ENCODE measurements around the gene KRT16.
"Not testable (repeated sequence)": the region's sequence is repeated elsewhere in the genome, so short reads cannot be mapped to it uniquely, and the experiment has no call there.

The KRT16 gene

GRCh38 chr17:41619036-41619926, 6.7 kb upstream of the KRT16 start:
- Histone ChIP-seq H3K36me3 (ENCODE audit: control insufficient read depth, insufficient read depth, low read length) (no peaks in the 10 kb centered on the region), H3K9me3 (ENCODE audit: control insufficient read depth, low read length) (no peaks in the 10 kb centered on the region), H3K4me1 (ENCODE audit: control insufficient read depth, insufficient read depth, low read length, poor library complexity, severe bottlenecking) (peaks cover 3% of the 10 kb centered on the region), H3K27ac (ENCODE audit: low read depth, low read length, severe bottlenecking) (no peak overlapping the region), H3K4me3 (ENCODE audit: extremely low read depth, insufficient read depth, low read length, poor library complexity, severe bottlenecking) (no peak overlapping the region)
- 87 to 88% methylated on average over 13 to 14 of the region's 20 CpGs for WGBS, 2 experiments (ENCODE audit: insufficient coverage in 2 of 2)

- no peak overlapping the region for H3K4me3 ChIP-seq (ENCODE audit: extremely low read depth, insufficient read depth, low read length, poor library complexity, severe bottlenecking)
- H3K36me3 ChIP-seq (ENCODE audit: control insufficient read depth, insufficient read depth, low read length): no peaks in the 10 kb centered on the region
- H3K27ac ChIP-seq (ENCODE audit: low read depth, low read length, severe bottlenecking): no peak overlapping the region
- H3K9me3 ChIP-seq (ENCODE audit: control insufficient read depth, low read length): no peaks in the 10 kb centered on the region
- WGBS, 2 experiments (ENCODE audit: insufficient coverage in 2 of 2): 85 to 88% methylated on average over 6 to 9 of the region's 13 CpGs
- H3K4me1 ChIP-seq (ENCODE audit: control insufficient read depth, insufficient read depth, low read length, poor library complexity, severe bottlenecking): peaks cover 3% of the 10 kb centered on the region
Measured at GRCh38 chr17:41618341-41619035, 5.9 kb upstream of the KRT16 start.

GRCh38 chr17:41617698-41618097, 5.1 kb upstream of the KRT16 start:
- no peaks in the 10 kb centered on the region for H3K9me3 ChIP-seq (ENCODE audit: control insufficient read depth, low read length)
- H3K4me1 ChIP-seq (ENCODE audit: control insufficient read depth, insufficient read depth, low read length, poor library complexity, severe bottlenecking): peaks cover 3% of the 10 kb centered on the region
- whole genome bisulfite sequencing, 2 experiments (ENCODE audit: insufficient coverage in 2 of 2): 83 to 85% methylated on average over 7 to 10 of the region's 11 CpGs
- H3K36me3 ChIP-seq (ENCODE audit: control insufficient read depth, insufficient read depth, low read length): no peaks in the 10 kb centered on the region
- H3K27ac ChIP-seq (ENCODE audit: low read depth, low read length, severe bottlenecking): no peak overlapping the region
- H3K4me3 ChIP-seq (ENCODE audit: extremely low read depth, insufficient read depth, low read length, poor library complexity, severe bottlenecking): no peak overlapping the region

- no peaks in the 10 kb centered on the region for H3K36me3 ChIP-seq (ENCODE audit: control insufficient read depth, insufficient read depth, low read length)
- no peaks in the 10 kb centered on the region for H3K4me1 ChIP-seq (ENCODE audit: control insufficient read depth, insufficient read depth, low read length, poor library complexity, severe bottlenecking)
- H3K27ac ChIP-seq (ENCODE audit: low read depth, low read length, severe bottlenecking): no peak overlapping the region
- no CpG with 5 or more reads among the region's 3 CpGs for WGBS, 2 experiments (ENCODE audit: insufficient coverage in 2 of 2)
- no peaks in the 10 kb centered on the region for H3K9me3 ChIP-seq (ENCODE audit: control insufficient read depth, low read length)
- H3K4me3 ChIP-seq (ENCODE audit: extremely low read depth, insufficient read depth, low read length, poor library complexity, severe bottlenecking): no peak overlapping the region
Measured at GRCh38 chr17:41617136-41617535, 4.6 kb upstream of the KRT16 start.

- WGBS, 2 experiments (ENCODE audit: insufficient coverage in 2 of 2): 86 to 100% methylated on average over 1 to 2 of the region's 4 CpGs
Measured at GRCh38 chr17:41616486-41616885, 3.9 kb upstream of the KRT16 start.

GRCh38 chr17:41615454-41615853, 2.9 kb upstream of the KRT16 start:
- Histone ChIP-seq H3K9me3 (ENCODE audit: control insufficient read depth, low read length) (no peaks in the 10 kb centered on the region), H3K27ac (ENCODE audit: low read depth, low read length, severe bottlenecking) (no peak overlapping the region), H3K36me3 (ENCODE audit: control insufficient read depth, insufficient read depth, low read length) (no peaks in the 10 kb centered on the region), H3K4me1 (ENCODE audit: control insufficient read depth, insufficient read depth, low read length, poor library complexity, severe bottlenecking) (no peaks in the 10 kb centered on the region), H3K4me3 (ENCODE audit: extremely low read depth, insufficient read depth, low read length, poor library complexity, severe bottlenecking) (no peak overlapping the region)
- WGBS, 2 experiments (ENCODE audit: insufficient coverage in 2 of 2): 62 to 64% methylated on average over 3 to 4 of the region's 7 CpGs

More at GRCh38 chr17:41616486-41616885, 3.9 kb upstream of the KRT16 start:
- not testable (repeated sequence) for H3K9me3 ChIP-seq (ENCODE audit: control insufficient read depth, low read length); H3K4me3 ChIP-seq (ENCODE audit: extremely low read depth, insufficient read depth, low read length, poor library complexity, severe bottlenecking); H3K4me1 ChIP-seq (ENCODE audit: control insufficient read depth, insufficient read depth, low read length, poor library complexity, severe bottlenecking); H3K36me3 ChIP-seq (ENCODE audit: control insufficient read depth, insufficient read depth, low read length); H3K27ac ChIP-seq (ENCODE audit: low read depth, low read length, severe bottlenecking)

GRCh38 chr17:41614767-41615166, 2.2 kb upstream of the KRT16 start:
- H3K27ac ChIP-seq (ENCODE audit: low read depth, low read length, severe bottlenecking); H3K9me3 ChIP-seq (ENCODE audit: control insufficient read depth, low read length); H3K4me1 ChIP-seq (ENCODE audit: control insufficient read depth, insufficient read depth, low read length, poor library complexity, severe bottlenecking); H3K36me3 ChIP-seq (ENCODE audit: control insufficient read depth, insufficient read depth, low read length); H3K4me3 ChIP-seq (ENCODE audit: extremely low read depth, insufficient read depth, low read length, poor library complexity, severe bottlenecking): not testable (repeated sequence)
- WGBS, 2 experiments (ENCODE audit: insufficient coverage in 2 of 2): 83 to 85% methylated on average over 6 to 7 of the region's 9 CpGs

GRCh38 chr17:41614098-41614497, 1.5 kb upstream of the KRT16 start:
- H3K4me1 ChIP-seq (ENCODE audit: control insufficient read depth, insufficient read depth, low read length, poor library complexity, severe bottlenecking): no peaks in the 10 kb centered on the region
- no peak overlapping the region for H3K27ac ChIP-seq (ENCODE audit: low read depth, low read length, severe bottlenecking)
- H3K36me3 ChIP-seq (ENCODE audit: control insufficient read depth, insufficient read depth, low read length): no peaks in the 10 kb centered on the region
- 84 to 96% methylated on average over 3 to 4 of the region's 5 CpGs for WGBS, 2 experiments (ENCODE audit: insufficient coverage in 2 of 2)
- H3K4me3 ChIP-seq (ENCODE audit: extremely low read depth, insufficient read depth, low read length, poor library complexity, severe bottlenecking): no peak overlapping the region
- H3K9me3 ChIP-seq (ENCODE audit: control insufficient read depth, low read length): no peaks in the 10 kb centered on the region

GRCh38 chr17:41613277-41614082, 913 bp upstream of the KRT16 start:
- Histone ChIP-seq H3K9me3 (ENCODE audit: control insufficient read depth, low read length) (no peaks in the 10 kb centered on the region), H3K27ac (ENCODE audit: low read depth, low read length, severe bottlenecking) (no peak overlapping the region), H3K36me3 (ENCODE audit: control insufficient read depth, insufficient read depth, low read length) (no peaks in the 10 kb centered on the region), H3K4me3 (ENCODE audit: extremely low read depth, insufficient read depth, low read length, poor library complexity, severe bottlenecking) (no peak overlapping the region), H3K4me1 (ENCODE audit: control insufficient read depth, insufficient read depth, low read length, poor library complexity, severe bottlenecking) (no peaks in the 10 kb centered on the region)
- WGBS, 2 experiments (ENCODE audit: insufficient coverage in 2 of 2): 84 to 86% methylated on average over 7 to 11 of the region's 11 CpGs

- Histone ChIP-seq H3K9me3 (ENCODE audit: control insufficient read depth, low read length) (peaks cover 9% of the 10 kb centered on the region), H3K36me3 (ENCODE audit: control insufficient read depth, insufficient read depth, low read length) (no peaks in the 10 kb centered on the region), H3K4me3 (ENCODE audit: extremely low read depth, insufficient read depth, low read length, poor library complexity, severe bottlenecking) (no peak overlapping the region), H3K4me1 (ENCODE audit: control insufficient read depth, insufficient read depth, low read length, poor library complexity, severe bottlenecking) (no peaks in the 10 kb centered on the region), H3K27ac (ENCODE audit: low read depth, low read length, severe bottlenecking) (no peak overlapping the region)
- WGBS, 2 experiments (ENCODE audit: insufficient coverage in 2 of 2): 94 to 96% methylated on average over 22 to 24 of the region's 25 CpGs
Measured at GRCh38 chr17:41610965-41611640, 1.5 kb downstream of the KRT16 start.

Measured in mesodermal cell (in vitro differentiated cells).